ENCODE measurements around the gene MED16.

DNA sequence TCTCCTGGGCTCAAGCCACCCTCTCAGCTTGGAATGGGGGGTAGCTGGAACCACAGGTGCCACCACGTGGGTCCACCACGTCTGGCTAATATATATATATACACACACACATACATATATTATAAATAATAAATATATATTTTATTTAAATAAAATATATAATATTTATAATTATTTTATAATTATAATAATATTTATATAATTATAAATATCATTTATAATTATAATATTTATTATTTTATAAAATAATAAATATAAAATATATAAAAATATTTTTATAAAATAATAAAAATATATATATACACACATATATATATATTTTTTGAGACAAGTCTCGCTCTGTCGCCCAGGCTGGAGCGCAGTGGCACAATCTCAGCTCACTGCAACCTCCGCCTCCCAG is 38.4 kb downstream of the MED16 start:
- TF ChIP-seq POLR2AphosphoS5 (IDR thresholded peaks at IDR 0.05; ENCODE audit: low read length) = no peak
- TF ChIP-seq, protein P1, sequence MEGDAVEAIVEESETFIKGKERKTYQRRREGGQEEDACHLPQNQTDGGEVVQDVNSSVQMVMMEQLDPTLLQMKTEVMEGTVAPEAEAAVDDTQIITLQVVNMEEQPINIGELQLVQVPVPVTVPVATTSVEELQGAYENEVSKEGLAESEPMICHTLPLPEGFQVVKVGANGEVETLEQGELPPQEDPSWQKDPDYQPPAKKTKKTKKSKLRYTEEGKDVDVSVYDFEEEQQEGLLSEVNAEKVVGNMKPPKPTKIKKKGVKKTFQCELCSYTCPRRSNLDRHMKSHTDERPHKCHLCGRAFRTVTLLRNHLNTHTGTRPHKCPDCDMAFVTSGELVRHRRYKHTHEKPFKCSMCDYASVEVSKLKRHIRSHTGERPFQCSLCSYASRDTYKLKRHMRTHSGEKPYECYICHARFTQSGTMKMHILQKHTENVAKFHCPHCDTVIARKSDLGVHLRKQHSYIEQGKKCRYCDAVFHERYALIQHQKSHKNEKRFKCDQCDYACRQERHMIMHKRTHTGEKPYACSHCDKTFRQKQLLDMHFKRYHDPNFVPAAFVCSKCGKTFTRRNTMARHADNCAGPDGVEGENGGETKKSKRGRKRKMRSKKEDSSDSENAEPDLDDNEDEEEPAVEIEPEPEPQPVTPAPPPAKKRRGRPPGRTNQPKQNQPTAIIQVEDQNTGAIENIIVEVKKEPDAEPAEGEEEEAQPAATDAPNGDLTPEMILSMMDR (IDR thresholded peaks at IDR 0.05 in 2 of 3, conservative IDR thresholded peaks at IDR 0.05 in 1 of 3; ENCODE audit: control insufficient read depth in 2 of 3, extremely low read depth in 1 of 3, insufficient read depth in 1 of 3, low read depth in 3 of 3, low read length in 3 of 3) = no peak
- no peak for TF ChIP-seq HDAC6 (IDR thresholded peaks at IDR 0.05; ENCODE audit: unreplicated experiment)
- TF ChIP-seq EZH2 (IDR thresholded peaks at IDR 0.05; ENCODE audit: borderline replicate concordance, control insufficient read depth, low read depth, low read length) = no peak
- TF ChIP-seq POLR2A (IDR thresholded peaks at IDR 0.05; ENCODE audit: low read depth, low read length) = no peak
- TF ChIP-seq RCOR1 (conservative IDR thresholded peaks at IDR 0.05; ENCODE audit: low read depth, low read length) = no peak
